Fibroblast of villous mesenchyme (primary cell): ENCODE measurements around the gene HLCS. TPM values are rescaled to one million over a fixed set of nuclear protein-coding genes. Genes with fewer than 3 reads are reported as not detected.
A peak's percentile ranks its signal among the peaks of the same experiment; 100 is the strongest.

Experiments
- DNase-seq: peaks from one replicate; pipeline ENCODE4 v3.0.0-alpha.2; 2010; ENCODE audit warnings: low read depth
- H3K4me3 ChIP-seq: 2 replicates; pipeline ENCODE4 v1.5.1; 2011; ENCODE audit warnings: low read depth, mild to moderate bottlenecking, low read length
- CTCF ChIP-seq: IDR thresholded peaks from 2 replicates; pipeline ENCODE4 v1.5.1; 2012; ENCODE audit warnings: low read depth, mild to moderate bottlenecking, low read length; ENCODE audit not compliant: insufficient read depth
- total RNA-seq: library from RNA; depleted of rRNA; stranded (reverse); fragments of >200 nt; gene quantifications from 2 replicates; pipeline ENCODE4 v1.2.3, GENCODE V29; 2012

Gene HLCS
- total RNA-seq, 1 donor: 44.0 TPM

- H3K4me3 ChIP-seq: no peak overlapping the region
- DNase-seq: no peak
- no peak for TF ChIP-seq CTCF
These were observed 49.8 kb downstream of the HLCS start for GRCh38 chr21:36916718-36917117.

GRCh38 chr21:36915696-36916245 lies 50.7 kb downstream of the HLCS start:
- no peak for DNase-seq
- no peak for TF ChIP-seq CTCF

GRCh38 chr21:36915014-36915695 lies 51.3 kb downstream of the HLCS start:
- H3K4me3 ChIP-seq: no peak overlapping the region
- no peak for DNase-seq
- TF ChIP-seq CTCF: no peak

More at GRCh38 chr21:36915696-36916245, 50.7 kb downstream of the HLCS start:
- no peak overlapping the region for H3K4me3 ChIP-seq

- TF ChIP-seq CTCF: no peak
- no peak overlapping the region for H3K4me3 ChIP-seq
- no peak for DNase-seq
These were observed 52.0 kb downstream of the HLCS start for GRCh38 chr21:36914244-36915013.

- no peak for TF ChIP-seq CTCF
- no peak overlapping the region for H3K4me3 ChIP-seq
These were observed 53.0 kb downstream of the HLCS start for GRCh38 chr21:36913247-36914169.

GRCh38 chr21:36910581-36911307 lies 55.7 kb downstream of the HLCS start:
- TF ChIP-seq CTCF: no peak
- H3K4me3 ChIP-seq: no peak overlapping the region
- DNase-seq: peak; percentile 37

More at GRCh38 chr21:36913247-36914169, 53.0 kb downstream of the HLCS start:
- no peak for DNase-seq
